ENCODE measurements around the gene DUSP28.

DNA sequence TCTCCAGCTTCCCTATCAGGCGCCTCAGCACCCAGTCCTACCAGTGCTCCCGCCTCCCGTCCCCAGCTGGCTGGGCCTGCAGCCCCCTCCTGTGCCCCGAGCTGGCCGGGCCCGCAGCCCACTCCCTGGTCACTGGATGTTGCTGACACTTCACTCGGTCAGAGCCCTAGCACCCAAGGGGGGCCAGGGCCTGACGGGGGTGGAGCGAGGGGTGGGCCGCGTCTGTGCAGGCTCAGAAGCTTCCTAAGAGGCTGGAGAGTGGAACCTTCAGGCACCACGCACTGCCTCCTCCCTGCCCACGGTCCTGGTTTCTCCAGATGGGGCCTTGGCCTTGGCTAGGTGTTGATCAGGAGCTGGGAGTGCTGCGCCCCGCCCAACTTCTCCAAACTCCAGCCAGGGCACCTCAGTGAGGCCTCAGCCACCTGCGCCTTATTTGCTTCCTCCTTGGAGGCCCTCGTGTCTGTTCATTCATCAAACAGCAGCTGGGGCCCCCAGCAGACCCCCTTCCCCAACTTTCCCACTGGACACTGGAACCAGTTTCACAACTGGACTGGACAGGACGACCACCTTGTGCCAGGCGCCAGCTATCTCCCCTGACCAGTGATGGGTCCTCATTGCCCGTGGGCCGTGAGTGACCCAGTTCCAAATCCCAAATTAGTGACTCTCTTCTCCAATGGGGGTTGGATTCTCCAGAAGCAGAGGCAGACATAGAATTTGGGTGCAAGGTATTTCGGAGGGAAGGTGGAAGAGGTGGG lies 43.1 kb downstream of the DUSP28 start:
- TF ChIP-seq, protein P1, sequence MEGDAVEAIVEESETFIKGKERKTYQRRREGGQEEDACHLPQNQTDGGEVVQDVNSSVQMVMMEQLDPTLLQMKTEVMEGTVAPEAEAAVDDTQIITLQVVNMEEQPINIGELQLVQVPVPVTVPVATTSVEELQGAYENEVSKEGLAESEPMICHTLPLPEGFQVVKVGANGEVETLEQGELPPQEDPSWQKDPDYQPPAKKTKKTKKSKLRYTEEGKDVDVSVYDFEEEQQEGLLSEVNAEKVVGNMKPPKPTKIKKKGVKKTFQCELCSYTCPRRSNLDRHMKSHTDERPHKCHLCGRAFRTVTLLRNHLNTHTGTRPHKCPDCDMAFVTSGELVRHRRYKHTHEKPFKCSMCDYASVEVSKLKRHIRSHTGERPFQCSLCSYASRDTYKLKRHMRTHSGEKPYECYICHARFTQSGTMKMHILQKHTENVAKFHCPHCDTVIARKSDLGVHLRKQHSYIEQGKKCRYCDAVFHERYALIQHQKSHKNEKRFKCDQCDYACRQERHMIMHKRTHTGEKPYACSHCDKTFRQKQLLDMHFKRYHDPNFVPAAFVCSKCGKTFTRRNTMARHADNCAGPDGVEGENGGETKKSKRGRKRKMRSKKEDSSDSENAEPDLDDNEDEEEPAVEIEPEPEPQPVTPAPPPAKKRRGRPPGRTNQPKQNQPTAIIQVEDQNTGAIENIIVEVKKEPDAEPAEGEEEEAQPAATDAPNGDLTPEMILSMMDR (IDR thresholded peaks at IDR 0.05), result no peak
- no peak for TF ChIP-seq EZH2 (IDR thresholded peaks at IDR 0.05; ENCODE audit: borderline replicate concordance, insufficient read depth, low read depth, low read length, poor library complexity, severe bottlenecking)

Measured in B cell (primary cell).